ENCODE data around the gene DYNLL1. TPM values are rescaled to one million over a fixed set of nuclear protein-coding genes. Genes with fewer than 3 reads are reported as not detected.

DYNLL1 gene
- total and polyA plus RNA-seq, 2 of the 13 experiments (the other 11 are each of a cell fraction or from before 2014, with no cell fraction given) = 271 to 294 TPM

GRCh38 chr12:120468325-120468820, 27.5 kb upstream of the DYNLL1 start (continued):
- TF ChIP-seq E2F5 (CRISPR knock-in tag; conservative IDR thresholded peaks at IDR 0.05) (0 out of 2 replicates have a peak, but pooled peaks have one; percentile 1), ARID4A (CRISPR knock-in tag; IDR thresholded peaks at IDR 0.05; ENCODE audit: borderline replicate concordance) (peak; percentile 59), SKI (IDR thresholded peaks at IDR 0.05; ENCODE audit: partially characterized antibody) (no peak), NR3C1 (CRISPR knock-in tag; IDR thresholded peaks at IDR 0.05) (no peak), WIZ (CRISPR knock-in tag; IDR thresholded peaks at IDR 0.05) (no peak), SAP130 (CRISPR knock-in tag; IDR thresholded peaks at IDR 0.05; ENCODE audit: low read depth) (peak; percentile 60), PRDM15 (CRISPR knock-in tag; IDR thresholded peaks at IDR 0.05) (peak; percentile 96), ZNF367 (CRISPR knock-in tag; IDR thresholded peaks at IDR 0.05; ENCODE audit: borderline replicate concordance) (no peak), XRCC5 (optimal IDR thresholded peaks at IDR 0.05; ENCODE audit: low read length) (peak; percentile 46), ZFP62 (CRISPR knock-in tag; IDR thresholded peaks at IDR 0.05) (no peak), ZNF225 (CRISPR knock-in tag; IDR thresholded peaks at IDR 0.05) (no peak), ZNF687 (CRISPR knock-in tag; IDR thresholded peaks at IDR 0.05) (peak; percentile 50), KLF12 (CRISPR knock-in tag; IDR thresholded peaks at IDR 0.05; ENCODE audit: borderline replicate concordance) (no peak), DDIT3 (CRISPR knock-in tag; IDR thresholded peaks at IDR 0.05) (no peak), MTF2 (CRISPR knock-in tag; IDR thresholded peaks at IDR 0.05; ENCODE audit: borderline replicate concordance) (0 out of 2 replicates have a peak, but pooled peaks have one; percentile 68)
